ENCODE measurements around the gene DDT.
"Not testable (repeated sequence)": the region's sequence is repeated elsewhere in the genome, so short reads cannot be mapped to it uniquely, and the experiment has no call there.

DDT gene

DNA sequence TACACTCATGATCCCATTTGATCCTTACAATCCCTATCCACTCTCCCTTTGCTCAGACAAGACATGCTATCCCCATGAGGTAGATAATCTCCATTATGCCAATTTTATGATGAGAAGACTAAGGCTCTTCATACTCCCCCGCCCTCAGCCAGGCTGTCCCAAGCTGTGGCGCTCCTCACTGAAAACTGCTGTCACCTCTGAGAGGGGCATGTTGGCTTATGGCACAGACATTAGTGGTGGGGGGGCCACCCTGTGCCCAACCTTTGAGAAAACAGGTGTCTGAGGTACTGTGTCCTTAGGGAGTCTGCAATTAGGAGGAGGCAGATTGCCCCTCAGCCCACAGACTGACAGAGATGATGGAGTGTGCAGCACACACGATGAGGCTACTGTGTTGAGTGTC, 5.2 kb downstream of the DDT start:
- Histone ChIP-seq H3K9me3 (ENCODE audit: insufficient read depth, low read length) (no peaks in the 10 kb centered on the region), H3K9ac (ENCODE audit: insufficient read length, low read depth) (no peak overlapping the region), H3K4me1 (ENCODE audit: insufficient read depth, insufficient read length) (no peaks in the 10 kb centered on the region), H3K4me3 (ENCODE audit: insufficient read length, low read depth) (no peak overlapping the region), H3K27me3 (ENCODE audit: insufficient read depth, insufficient read length) (no peaks in the 10 kb centered on the region), H3K36me3 (ENCODE audit: insufficient read depth, insufficient read length, low read length) (peaks cover 29% of the 10 kb centered on the region)
- TF ChIP-seq YY1 (IDR thresholded peaks at IDR 0.05; ENCODE audit: insufficient read depth, insufficient read length) (no peak), ZNF274 (IDR thresholded peaks at IDR 0.05; ENCODE audit: low read depth, low read length) (no peak), SUZ12 (IDR thresholded peaks at IDR 0.05; ENCODE audit: extremely low read depth, insufficient read depth, insufficient read length) (no peak)
- no peak for DNase-seq (ENCODE audit: low read depth, low spot score)

DNA sequence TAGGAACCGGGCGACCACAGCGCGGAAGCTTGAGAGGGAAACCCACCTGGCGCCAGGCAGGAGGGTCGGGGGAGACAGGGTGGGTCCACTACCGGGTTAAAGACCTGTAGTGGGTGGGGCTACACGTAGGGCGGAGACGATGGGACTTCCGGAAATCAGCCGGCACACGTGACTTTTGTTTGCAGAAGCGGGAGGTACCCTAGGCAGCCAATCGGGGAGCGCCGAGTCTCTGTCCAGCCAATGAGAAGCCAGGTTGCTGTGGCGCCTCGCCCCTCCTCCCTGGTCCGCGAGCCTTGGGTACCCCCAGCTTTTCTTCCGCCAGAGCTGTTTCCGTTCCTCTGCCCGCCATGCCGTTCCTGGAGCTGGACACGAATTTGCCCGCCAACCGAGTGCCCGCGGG, 7.7 kb downstream of the DDT start, which contains the start of gene DDTL:
Gene DDTL, plus strand, starts transcription at position 321 of the 400 bp plus-strand sequence. Its CDS starts 27 bp downstream, at position 348.
- not testable (repeated sequence) for H3K4me3 ChIP-seq (ENCODE audit: insufficient read length, low read depth); H3K4me1 ChIP-seq (ENCODE audit: insufficient read depth, insufficient read length); H3K9ac ChIP-seq (ENCODE audit: insufficient read length, low read depth); H3K27me3 ChIP-seq (ENCODE audit: insufficient read depth, insufficient read length); H3K9me3 ChIP-seq (ENCODE audit: insufficient read depth, low read length); DNase-seq (ENCODE audit: low read depth, low spot score)
- H3K36me3 ChIP-seq (ENCODE audit: insufficient read depth, insufficient read length, low read length) = peaks cover 25% of the 10 kb centered on the region

DNA sequence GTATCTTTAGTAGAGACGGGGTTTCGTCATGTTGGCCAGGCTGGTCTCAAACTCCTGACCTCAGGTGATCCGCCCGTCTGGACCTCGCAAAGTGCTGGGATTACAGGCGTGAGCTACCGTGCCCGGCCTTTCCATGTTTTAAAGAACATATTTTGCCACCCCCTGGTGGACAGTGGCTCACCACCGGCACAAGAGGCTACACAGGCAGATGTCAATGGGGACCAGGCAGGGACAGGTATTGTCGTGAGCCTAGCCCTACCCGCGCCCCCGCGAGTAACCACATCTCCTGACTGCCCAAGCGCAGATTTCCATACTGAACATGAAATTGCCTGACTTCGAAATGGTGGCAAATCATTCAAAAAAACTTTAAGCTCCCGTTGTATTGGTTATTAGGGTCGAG, 8.1 kb downstream of the DDT start:
- not testable (repeated sequence) for H3K27me3 ChIP-seq (ENCODE audit: insufficient read depth, insufficient read length); DNase-seq (ENCODE audit: low read depth, low spot score); H3K4me3 ChIP-seq (ENCODE audit: insufficient read length, low read depth); H3K9me3 ChIP-seq (ENCODE audit: insufficient read depth, low read length); H3K9ac ChIP-seq (ENCODE audit: insufficient read length, low read depth); H3K4me1 ChIP-seq (ENCODE audit: insufficient read depth, insufficient read length)
- peaks cover 21% of the 10 kb centered on the region for H3K36me3 ChIP-seq (ENCODE audit: insufficient read depth, insufficient read length, low read length)

DNA sequence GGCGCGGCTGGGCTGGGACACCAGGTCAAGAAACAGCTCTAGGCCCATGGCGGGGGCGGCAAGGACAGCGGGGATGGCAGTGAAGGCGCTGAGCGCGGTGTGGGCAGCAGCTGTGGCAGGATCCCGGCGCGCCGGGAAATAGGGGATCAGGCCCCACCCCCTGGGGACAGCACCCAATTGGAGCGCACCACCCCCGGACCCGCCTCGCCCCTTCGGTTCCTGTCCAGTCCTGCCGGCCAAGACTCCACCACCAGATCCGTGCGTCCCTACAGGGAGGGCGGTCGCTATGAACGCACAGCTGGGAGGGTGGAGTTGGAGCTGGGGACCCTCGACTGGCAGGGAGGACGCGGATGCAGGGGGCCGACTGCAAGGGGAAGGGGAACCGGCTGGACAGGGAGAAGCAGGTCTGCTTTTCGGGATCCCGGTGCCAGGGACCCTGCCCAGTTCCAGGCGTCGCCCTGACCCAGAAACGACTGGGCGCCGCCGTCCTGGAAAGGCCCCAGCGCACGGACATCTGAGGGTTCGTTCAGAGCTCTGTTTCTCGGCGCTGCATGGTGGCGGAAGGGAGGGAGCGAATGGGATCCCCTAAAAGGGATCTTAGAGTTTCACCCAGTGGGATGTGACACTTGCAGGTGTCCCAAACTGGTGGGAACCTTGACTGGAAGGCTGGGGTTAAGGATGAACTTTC, 13.0 kb downstream of the DDT start, which contains the start of gene GSTT2B:
Gene GSTT2B, minus strand, starts transcription at position 112 of the 688 bp plus-strand sequence. Its CDS starts 64 bp downstream, at position 48.
- not testable (repeated sequence) for H3K9me3 ChIP-seq (ENCODE audit: insufficient read depth, low read length); H3K36me3 ChIP-seq (ENCODE audit: insufficient read depth, insufficient read length, low read length); H3K4me1 ChIP-seq (ENCODE audit: insufficient read depth, insufficient read length); H3K4me3 ChIP-seq (ENCODE audit: insufficient read length, low read depth); DNase-seq (ENCODE audit: low read depth, low spot score); H3K9ac ChIP-seq (ENCODE audit: insufficient read length, low read depth); H3K27me3 ChIP-seq (ENCODE audit: insufficient read depth, insufficient read length)

DNA sequence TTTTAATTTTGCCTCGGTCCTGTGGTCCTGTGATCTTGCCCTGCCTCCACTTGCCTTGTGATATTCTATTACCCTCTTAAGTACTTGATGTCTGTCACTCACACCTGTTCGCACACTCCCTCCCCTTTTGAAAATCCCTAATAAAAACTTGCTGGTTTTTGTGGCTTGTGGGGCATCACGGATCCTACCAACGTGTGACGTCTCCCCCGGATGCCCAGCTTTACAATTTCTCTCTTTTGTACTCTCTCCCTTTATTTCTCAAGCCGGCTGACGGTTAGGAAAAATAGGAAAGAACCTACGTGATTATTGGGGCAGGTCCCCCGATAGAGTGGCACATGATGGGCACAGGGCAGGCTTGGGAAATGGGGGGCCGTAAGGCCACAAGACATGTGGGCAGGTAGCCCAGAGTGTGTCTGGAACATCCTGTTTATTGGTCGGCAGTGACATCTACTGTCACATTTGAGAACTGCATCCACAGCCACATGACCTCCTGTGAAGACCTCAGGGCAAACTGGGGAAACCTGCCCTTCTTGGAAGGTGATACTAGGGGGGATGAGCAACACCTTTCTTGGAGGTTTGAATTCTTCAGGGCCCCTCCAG, 17.8 kb downstream of the DDT start:
- H3K4me3 ChIP-seq (ENCODE audit: insufficient read length, low read depth); H3K9ac ChIP-seq (ENCODE audit: insufficient read length, low read depth); H3K9me3 ChIP-seq (ENCODE audit: insufficient read depth, low read length); H3K27me3 ChIP-seq (ENCODE audit: insufficient read depth, insufficient read length); H3K4me1 ChIP-seq (ENCODE audit: insufficient read depth, insufficient read length); H3K36me3 ChIP-seq (ENCODE audit: insufficient read depth, insufficient read length, low read length): not testable (repeated sequence)
- peak; percentile 60 for DNase-seq (ENCODE audit: low read depth, low spot score)

DNA sequence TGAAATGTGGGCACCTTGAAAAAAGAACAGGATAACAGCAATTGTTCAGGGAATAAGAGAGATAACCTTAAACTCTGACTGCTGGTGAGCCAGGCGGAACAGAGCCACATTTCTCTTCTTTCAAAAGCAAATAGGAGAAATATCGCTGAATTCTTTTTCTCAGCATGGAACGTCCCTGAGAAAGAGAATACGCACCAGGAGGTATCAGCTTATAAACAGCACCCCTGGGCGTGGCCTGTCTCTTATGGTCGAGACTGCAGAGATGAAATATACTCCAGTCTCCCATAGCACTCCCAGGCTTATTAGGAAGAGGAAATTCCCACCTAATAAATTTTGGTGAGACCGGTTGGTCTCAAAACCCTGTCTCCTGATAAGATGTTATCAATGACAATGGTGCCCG, 18.4 kb downstream of the DDT start:
- not testable (repeated sequence) for DNase-seq (ENCODE audit: low read depth, low spot score); H3K4me3 ChIP-seq (ENCODE audit: insufficient read length, low read depth); H3K9ac ChIP-seq (ENCODE audit: insufficient read length, low read depth); H3K4me1 ChIP-seq (ENCODE audit: insufficient read depth, insufficient read length); H3K9me3 ChIP-seq (ENCODE audit: insufficient read depth, low read length); H3K36me3 ChIP-seq (ENCODE audit: insufficient read depth, insufficient read length, low read length); H3K27me3 ChIP-seq (ENCODE audit: insufficient read depth, insufficient read length)

DNA sequence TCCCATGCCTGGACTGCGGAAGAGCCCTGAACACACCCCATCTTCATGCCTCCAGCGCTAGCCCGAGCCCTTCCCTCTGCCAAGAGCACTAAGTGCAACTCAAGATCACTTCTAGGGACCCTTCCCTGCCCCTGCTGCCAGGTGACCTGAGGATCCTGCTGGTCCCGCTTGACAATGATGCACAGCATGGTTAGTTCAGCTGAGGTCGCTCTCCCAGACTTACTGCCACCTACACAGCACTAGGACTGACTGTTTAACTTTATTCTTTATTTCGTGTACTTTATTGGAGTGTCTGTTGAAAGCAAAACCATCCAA, 19.3 kb downstream of the DDT start:
- not testable (repeated sequence) for H3K36me3 ChIP-seq (ENCODE audit: insufficient read depth, insufficient read length, low read length); H3K9me3 ChIP-seq (ENCODE audit: insufficient read depth, low read length); H3K4me1 ChIP-seq (ENCODE audit: insufficient read depth, insufficient read length); H3K4me3 ChIP-seq (ENCODE audit: insufficient read length, low read depth); H3K27me3 ChIP-seq (ENCODE audit: insufficient read depth, insufficient read length); H3K9ac ChIP-seq (ENCODE audit: insufficient read length, low read depth); DNase-seq (ENCODE audit: low read depth, low spot score)

DNA sequence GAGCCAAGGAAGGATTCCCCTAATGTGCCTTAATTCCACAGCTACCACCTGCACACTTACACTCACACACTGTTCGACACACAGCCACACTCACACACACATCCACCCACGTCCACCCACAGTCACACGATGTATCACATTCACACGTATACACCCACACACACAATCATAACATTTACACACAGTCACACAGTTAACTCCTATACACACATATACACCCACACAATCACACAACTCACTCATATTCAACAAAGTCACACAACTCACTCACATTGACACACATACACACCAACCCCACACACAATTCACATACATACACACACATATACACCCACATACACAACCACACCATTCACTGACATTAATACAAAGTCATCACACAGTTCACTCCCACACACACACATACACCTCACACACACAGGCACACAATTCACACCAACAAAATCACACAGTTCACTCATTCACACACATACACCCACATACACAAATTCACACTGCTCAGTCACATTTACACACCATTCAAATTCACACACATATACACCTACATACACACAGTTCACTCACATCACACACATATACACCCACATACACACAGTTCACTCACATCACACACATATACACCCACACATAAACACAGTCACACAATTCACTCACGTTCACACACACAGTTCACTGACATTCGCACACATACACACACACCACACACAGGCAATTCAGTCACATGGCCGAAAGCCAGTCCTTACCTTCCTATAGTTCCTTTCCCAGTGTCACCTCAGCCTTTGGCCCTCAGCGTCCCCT, 19.8 kb downstream of the DDT start:
- H3K9ac ChIP-seq (ENCODE audit: insufficient read length, low read depth); DNase-seq (ENCODE audit: low read depth, low spot score): not testable (repeated sequence)

DNA sequence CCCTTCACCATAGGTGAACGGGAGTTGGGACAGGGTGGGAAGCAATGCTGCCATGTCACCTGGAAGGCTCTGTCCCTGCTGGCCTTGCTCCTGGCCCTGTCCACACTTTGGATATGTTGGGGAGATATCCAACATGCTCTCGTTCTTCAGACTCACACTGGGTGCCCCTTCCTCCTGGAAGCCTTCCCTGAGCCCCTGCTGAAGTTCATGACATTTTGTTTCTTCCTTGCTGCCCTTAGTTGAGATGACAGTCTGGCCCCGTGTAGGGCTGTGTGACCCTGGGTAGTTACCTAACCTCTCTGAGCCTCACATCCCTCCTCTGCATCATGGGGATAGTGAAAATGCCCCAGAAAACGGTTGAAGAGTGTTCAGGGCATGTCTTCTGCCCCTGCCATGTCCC, 20.8 kb downstream of the DDT start:
- not testable (repeated sequence) for H3K36me3 ChIP-seq (ENCODE audit: insufficient read depth, insufficient read length, low read length); H3K9ac ChIP-seq (ENCODE audit: insufficient read length, low read depth); H3K4me1 ChIP-seq (ENCODE audit: insufficient read depth, insufficient read length)

More for the DNA sequence above, 19.8 kb downstream of the DDT start:
- H3K27me3 ChIP-seq (ENCODE audit: insufficient read depth, insufficient read length); H3K4me3 ChIP-seq (ENCODE audit: insufficient read length, low read depth); H3K4me1 ChIP-seq (ENCODE audit: insufficient read depth, insufficient read length); H3K36me3 ChIP-seq (ENCODE audit: insufficient read depth, insufficient read length, low read length); H3K9me3 ChIP-seq (ENCODE audit: insufficient read depth, low read length): not testable (repeated sequence)

DNA sequence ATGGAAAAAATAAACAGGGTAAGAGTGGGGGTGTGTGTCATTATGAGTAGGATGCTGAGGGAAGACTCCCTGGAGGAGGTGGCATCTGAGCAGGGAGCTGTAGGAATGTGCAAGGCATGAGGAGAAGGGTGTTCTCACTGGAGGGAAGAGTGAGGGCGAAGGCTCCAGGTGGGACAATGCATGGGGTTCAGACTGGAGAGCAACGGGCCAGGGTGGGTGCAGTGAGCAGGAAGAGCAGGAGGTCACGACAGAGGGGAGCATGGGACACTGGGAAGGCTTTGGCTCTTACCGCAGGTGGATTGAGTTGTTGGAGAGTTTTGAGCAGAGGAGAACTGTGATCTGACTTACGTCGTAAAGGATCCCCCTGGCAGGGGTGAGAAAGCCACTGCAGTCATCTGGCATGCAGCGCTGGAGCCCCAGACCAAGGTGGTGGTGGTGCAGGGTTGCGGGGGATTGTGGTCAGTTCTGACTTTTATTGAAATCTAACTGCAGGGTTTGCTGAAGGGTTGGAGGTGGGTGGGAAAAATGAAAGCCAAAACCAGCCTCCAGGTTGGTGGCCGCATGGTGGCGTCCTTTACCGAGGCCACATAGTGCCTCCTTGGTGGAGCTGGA, 21.3 kb downstream of the DDT start:
- not testable (repeated sequence) for H3K27me3 ChIP-seq (ENCODE audit: insufficient read depth, insufficient read length); H3K36me3 ChIP-seq (ENCODE audit: insufficient read depth, insufficient read length, low read length)

More for the DNA sequence above, 20.8 kb downstream of the DDT start:
- not testable (repeated sequence) for H3K9me3 ChIP-seq (ENCODE audit: insufficient read depth, low read length); H3K27me3 ChIP-seq (ENCODE audit: insufficient read depth, insufficient read length); DNase-seq (ENCODE audit: low read depth, low spot score); H3K4me3 ChIP-seq (ENCODE audit: insufficient read length, low read depth)

DNA sequence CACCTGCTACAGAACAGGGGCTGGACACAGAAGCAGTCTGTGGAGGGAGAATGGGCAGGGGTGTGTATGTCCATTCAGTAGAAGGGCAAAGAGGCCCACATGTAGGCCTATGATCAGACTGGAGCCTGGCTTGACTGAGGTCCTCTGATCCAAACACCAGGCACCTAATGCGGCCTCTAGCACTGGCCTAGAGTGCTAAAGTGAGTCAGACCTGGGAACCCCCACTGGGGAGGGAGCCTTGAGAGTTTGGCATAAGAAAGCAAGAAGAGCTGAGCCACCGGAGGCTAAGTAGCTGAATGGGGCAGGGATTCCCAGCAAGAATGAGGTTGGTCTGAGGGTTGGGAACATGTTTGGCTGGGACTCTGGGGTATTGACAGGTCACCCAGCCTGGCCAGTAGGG, 22.9 kb downstream of the DDT start:
- not testable (repeated sequence) for H3K4me1 ChIP-seq (ENCODE audit: insufficient read depth, insufficient read length); H3K9me3 ChIP-seq (ENCODE audit: insufficient read depth, low read length); H3K4me3 ChIP-seq (ENCODE audit: insufficient read length, low read depth); H3K36me3 ChIP-seq (ENCODE audit: insufficient read depth, insufficient read length, low read length); H3K9ac ChIP-seq (ENCODE audit: insufficient read length, low read depth); H3K27me3 ChIP-seq (ENCODE audit: insufficient read depth, insufficient read length)
- DNase-seq (ENCODE audit: low read depth, low spot score) = peak; percentile 52

More for the DNA sequence above, 21.3 kb downstream of the DDT start:
- DNase-seq (ENCODE audit: low read depth, low spot score); H3K9ac ChIP-seq (ENCODE audit: insufficient read length, low read depth); H3K4me1 ChIP-seq (ENCODE audit: insufficient read depth, insufficient read length); H3K9me3 ChIP-seq (ENCODE audit: insufficient read depth, low read length); H3K4me3 ChIP-seq (ENCODE audit: insufficient read length, low read depth): not testable (repeated sequence)

All from NT2/D1 (cell line).